HepG2 (cell line): ENCODE data around the gene PFKFB2. TPM values are rescaled to one million over a fixed set of nuclear protein-coding genes. Genes with fewer than 3 reads are reported as not detected.

Experiments
- FOXO1 ChIP-seq: sonication (generic); formaldehyde crosslinking; IDR thresholded peaks from 2 replicates; pipeline ENCODE4 v1.4.0; 2020; ENCODE audit warnings: missing genetic modification reagents
- MTF2 ChIP-seq: sonication (generic); formaldehyde crosslinking; IDR thresholded peaks from 2 replicates; pipeline ENCODE4 v1.5.0; 2020; ENCODE audit warnings: missing genetic modification reagents, borderline replicate concordance
- SAFB2 ChIP-seq: sonication (generic); formaldehyde crosslinking; IDR thresholded peaks from 2 replicates; pipeline ENCODE4 v1.5.1; 2020; ENCODE audit warnings: missing genetic modification reagents, low read depth, mild to moderate bottlenecking, borderline replicate concordance
- SOX13 ChIP-seq, 3 experiments: fragments of 450-650 bp in 1 of 3; sonication (generic) in 1 of 3; formaldehyde crosslinking in 1 of 3; IDR thresholded peaks in 2 of 3; conservative IDR thresholded peaks in 1 of 3; 2 replicates each; pipeline versions ENCODE4 v1.5.0 to v1.6.1; 2016 to 2020; ENCODE audit warnings: antibody characterized with exemption in 1 of 3, mild to moderate bottlenecking in 1 of 3, missing compliant biosample characterization in 1 of 3, missing genetic modification reagents in 1 of 3, moderate library complexity in 1 of 3
- SRY ChIP-seq: sonication (generic); formaldehyde crosslinking; IDR thresholded peaks from 2 replicates; pipeline ENCODE4 v1.8.0; 2022; ENCODE audit warnings: mild to moderate bottlenecking, missing genetic modification reagents
- XBP1 ChIP-seq: sonication (generic); formaldehyde crosslinking; IDR thresholded peaks from 2 replicates; pipeline ENCODE4 v1.5.0; 2020; ENCODE audit warnings: missing genetic modification reagents
- ZFP36L1 ChIP-seq: sonication (generic); formaldehyde crosslinking; IDR thresholded peaks from 2 replicates; pipeline ENCODE4 v1.8.0; 2022; ENCODE audit warnings: mild to moderate bottlenecking, missing genetic modification reagents, moderate library complexity
- ZNF547 ChIP-seq: sonication (generic); formaldehyde crosslinking; IDR thresholded peaks from 2 replicates; pipeline ENCODE4 v1.5.1; 2020; ENCODE audit warnings: mild to moderate bottlenecking, missing genetic modification reagents
- polyA plus RNA-seq, 8 experiments: library from polyadenylated mRNA; depleted of rRNA in 3 of 8; stranded (reverse) in 7 of 8; unstranded in 1 of 8; fragments of >200 nt; fragmentation: Illumina TruSeq in 4 of 8; extraction: Trizol in 4 of 8; gene quantifications; 2 replicates each; pipeline versions ENCODE4 v1.2.1 to v1.2.3, GENCODE V29; 2011 to 2016; ENCODE audit warnings: low read depth in 4 of 8, missing spikeins in 1 of 8, mixed read lengths in 1 of 8; ENCODE audit not compliant: insufficient read depth in 1 of 8
- total RNA-seq, 5 experiments: library from RNA; depleted of rRNA; stranded (reverse); fragments of >200 nt; fragmentation: Illumina TruSeq; extraction: Trizol; gene quantifications; 2 replicates each; pipeline ENCODE4 v1.2.3, GENCODE V29; 2016; ENCODE audit warnings: low read depth in 1 of 5
- TF ChIP-seq, protein P1 (sequence below): sonication (generic); formaldehyde crosslinking; IDR thresholded peaks from 2 replicates; pipeline ENCODE4 v1.5.0; 2020; ENCODE audit warnings: mild to moderate bottlenecking, missing genetic modification reagents, borderline replicate concordance
- TF ChIP-seq, protein P2 (sequence below): sonication (generic); formaldehyde crosslinking; IDR thresholded peaks from 2 replicates; pipeline ENCODE4 v1.4.0; 2020; ENCODE audit warnings: mild to moderate bottlenecking, low read depth, missing genetic modification reagents
- TF ChIP-seq, protein P3 (sequence below): sonication (generic); formaldehyde crosslinking; IDR thresholded peaks from 2 replicates; pipeline ENCODE4 v1.4.0; 2020; ENCODE audit warnings: missing genetic modification reagents

The PFKFB2 gene
- total and polyA plus RNA-seq, 2 of the 13 experiments (the other 11 are each of a cell fraction or from before 2014, with no cell fraction given), result 4.6 to 10.6 TPM

DNA sequence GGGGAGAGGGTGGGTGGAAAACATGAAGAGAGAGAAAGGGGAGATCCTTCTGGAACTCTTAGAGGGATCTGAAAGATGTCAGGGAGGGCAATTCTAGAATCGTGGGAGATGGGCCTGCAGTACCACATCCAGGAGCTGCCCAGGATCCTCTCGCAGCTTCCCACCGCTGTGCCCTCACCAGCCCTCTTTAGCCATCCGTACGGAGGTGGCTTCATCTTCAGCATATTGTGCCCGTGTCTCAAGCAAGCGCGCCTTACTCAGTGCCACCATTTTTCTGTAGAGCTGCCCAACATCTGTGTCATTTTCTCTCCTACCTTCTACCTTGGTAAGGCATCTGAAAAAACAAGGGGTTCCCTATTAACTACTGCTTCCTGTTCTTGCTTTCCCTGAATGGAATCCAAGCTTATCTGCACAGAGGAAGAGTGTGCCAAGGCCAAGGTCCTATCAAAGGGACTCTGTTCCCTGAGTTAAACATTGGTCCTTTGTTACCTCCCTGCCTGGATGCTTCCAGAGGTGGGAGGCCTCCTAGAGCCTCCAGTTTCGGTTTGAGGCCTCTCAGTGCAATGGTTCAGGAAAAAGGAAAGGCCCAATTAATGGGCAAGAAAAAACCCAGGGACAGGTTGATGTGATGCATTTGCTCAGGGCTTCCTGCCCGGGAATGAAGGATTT lies 43.8 kb upstream of the PFKFB2 start (continued):
- TF ChIP-seq, protein P1, sequence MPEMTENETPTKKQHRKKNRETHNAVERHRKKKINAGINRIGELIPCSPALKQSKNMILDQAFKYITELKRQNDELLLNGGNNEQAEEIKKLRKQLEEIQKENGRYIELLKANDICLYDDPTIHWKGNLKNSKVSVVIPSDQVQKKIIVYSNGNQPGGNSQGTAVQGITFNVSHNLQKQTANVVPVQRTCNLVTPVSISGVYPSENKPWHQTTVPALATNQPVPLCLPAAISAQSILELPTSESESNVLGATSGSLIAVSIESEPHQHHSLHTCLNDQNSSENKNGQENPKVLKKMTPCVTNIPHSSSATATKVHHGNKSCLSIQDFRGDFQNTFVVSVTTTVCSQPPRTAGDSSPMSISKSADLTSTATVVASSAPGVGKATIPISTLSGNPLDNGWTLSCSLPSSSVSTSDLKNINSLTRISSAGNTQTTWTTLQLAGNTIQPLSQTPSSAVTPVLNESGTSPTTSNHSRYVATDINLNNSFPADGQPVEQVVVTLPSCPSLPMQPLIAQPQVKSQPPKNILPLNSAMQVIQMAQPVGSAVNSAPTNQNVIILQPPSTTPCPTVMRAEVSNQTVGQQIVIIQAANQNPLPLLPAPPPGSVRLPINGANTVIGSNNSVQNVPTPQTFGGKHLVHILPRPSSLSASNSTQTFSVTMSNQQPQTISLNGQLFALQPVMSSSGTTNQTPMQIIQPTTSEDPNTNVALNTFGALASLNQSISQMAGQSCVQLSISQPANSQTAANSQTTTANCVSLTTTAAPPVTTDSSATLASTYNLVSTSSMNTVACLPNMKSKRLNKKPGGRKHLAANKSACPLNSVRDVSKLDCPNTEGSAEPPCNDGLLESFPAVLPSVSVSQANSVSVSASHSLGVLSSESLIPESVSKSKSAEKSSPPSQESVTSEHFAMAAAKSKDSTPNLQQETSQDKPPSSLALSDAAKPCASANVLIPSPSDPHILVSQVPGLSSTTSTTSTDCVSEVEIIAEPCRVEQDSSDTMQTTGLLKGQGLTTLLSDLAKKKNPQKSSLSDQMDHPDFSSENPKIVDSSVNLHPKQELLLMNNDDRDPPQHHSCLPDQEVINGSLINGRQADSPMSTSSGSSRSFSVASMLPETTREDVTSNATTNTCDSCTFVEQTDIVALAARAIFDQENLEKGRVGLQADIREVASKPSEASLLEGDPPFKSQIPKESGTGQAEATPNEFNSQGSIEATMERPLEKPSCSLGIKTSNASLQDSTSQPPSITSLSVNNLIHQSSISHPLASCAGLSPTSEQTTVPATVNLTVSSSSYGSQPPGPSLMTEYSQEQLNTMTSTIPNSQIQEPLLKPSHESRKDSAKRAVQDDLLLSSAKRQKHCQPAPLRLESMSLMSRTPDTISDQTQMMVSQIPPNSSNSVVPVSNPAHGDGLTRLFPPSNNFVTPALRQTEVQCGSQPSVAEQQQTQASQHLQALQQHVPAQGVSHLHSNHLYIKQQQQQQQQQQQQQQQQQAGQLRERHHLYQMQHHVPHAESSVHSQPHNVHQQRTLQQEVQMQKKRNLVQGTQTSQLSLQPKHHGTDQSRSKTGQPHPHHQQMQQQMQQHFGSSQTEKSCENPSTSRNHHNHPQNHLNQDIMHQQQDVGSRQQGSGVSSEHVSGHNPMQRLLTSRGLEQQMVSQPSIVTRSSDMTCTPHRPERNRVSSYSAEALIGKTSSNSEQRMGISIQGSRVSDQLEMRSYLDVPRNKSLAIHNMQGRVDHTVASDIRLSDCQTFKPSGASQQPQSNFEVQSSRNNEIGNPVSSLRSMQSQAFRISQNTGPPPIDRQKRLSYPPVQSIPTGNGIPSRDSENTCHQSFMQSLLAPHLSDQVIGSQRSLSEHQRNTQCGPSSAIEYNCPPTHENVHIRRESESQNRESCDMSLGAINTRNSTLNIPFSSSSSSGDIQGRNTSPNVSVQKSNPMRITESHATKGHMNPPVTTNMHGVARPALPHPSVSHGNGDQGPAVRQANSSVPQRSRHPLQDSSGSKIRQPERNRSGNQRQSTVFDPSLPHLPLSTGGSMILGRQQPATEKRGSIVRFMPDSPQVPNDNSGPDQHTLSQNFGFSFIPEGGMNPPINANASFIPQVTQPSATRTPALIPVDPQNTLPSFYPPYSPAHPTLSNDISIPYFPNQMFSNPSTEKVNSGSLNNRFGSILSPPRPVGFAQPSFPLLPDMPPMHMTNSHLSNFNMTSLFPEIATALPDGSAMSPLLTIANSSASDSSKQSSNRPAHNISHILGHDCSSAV (CRISPR knock-in tag), result no peak
- TF ChIP-seq FOXO1 (CRISPR knock-in tag) (peak; percentile 18; the same call in 1 of the 2 replicates), SAFB2 (no peak), XBP1 (no peak), SRY (CRISPR knock-in tag) (no peak), ZNF547 (CRISPR knock-in tag) (no peak), ZFP36L1 (CRISPR knock-in tag) (no peak), SOX13 (IDR thresholded peaks at IDR 0.05) (no peak), SOX13 (CRISPR knock-in tag; conservative IDR thresholded peaks at IDR 0.05 in 1 of 2, IDR thresholded peaks at IDR 0.05 in 1 of 2) (peak in 1 of 2 experiments; percentile 91; a peak in 2 of 4 replicates), MTF2 (CRISPR knock-in tag) (no peak)
- TF ChIP-seq, protein P2, sequence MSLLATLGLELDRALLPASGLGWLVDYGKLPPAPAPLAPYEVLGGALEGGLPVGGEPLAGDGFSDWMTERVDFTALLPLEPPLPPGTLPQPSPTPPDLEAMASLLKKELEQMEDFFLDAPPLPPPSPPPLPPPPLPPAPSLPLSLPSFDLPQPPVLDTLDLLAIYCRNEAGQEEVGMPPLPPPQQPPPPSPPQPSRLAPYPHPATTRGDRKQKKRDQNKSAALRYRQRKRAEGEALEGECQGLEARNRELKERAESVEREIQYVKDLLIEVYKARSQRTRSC (CRISPR knock-in tag), result no peak
- TF ChIP-seq, protein P3, sequence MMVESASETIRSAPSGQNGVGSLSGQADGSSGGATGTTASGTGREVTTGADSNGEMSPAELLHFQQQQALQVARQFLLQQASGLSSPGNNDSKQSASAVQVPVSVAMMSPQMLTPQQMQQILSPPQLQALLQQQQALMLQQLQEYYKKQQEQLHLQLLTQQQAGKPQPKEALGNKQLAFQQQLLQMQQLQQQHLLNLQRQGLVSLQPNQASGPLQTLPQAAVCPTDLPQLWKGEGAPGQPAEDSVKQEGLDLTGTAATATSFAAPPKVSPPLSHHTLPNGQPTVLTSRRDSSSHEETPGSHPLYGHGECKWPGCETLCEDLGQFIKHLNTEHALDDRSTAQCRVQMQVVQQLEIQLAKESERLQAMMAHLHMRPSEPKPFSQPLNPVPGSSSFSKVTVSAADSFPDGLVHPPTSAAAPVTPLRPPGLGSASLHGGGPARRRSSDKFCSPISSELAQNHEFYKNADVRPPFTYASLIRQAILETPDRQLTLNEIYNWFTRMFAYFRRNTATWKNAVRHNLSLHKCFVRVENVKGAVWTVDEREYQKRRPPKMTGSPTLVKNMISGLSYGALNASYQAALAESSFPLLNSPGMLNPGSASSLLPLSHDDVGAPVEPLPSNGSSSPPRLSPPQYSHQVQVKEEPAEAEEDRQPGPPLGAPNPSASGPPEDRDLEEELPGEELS (CRISPR knock-in tag), result 0 out of 2 replicates have a peak, but pooled peaks have one; percentile 32
